ENCODE data around the gene ZNF638.

The ZNF638 gene

GRCh38 chr2:71358931-71359671 is 27.5 kb downstream of the ZNF638 start:
- no peak for TF ChIP-seq ZBTB7A (IDR thresholded peaks at IDR 0.05; ENCODE audit: low read depth)
- TF ChIP-seq RAD21 (IDR thresholded peaks at IDR 0.05; ENCODE audit: low read depth) = no peak
- no peak for TF ChIP-seq TEAD4 (IDR thresholded peaks at IDR 0.05)
- TF ChIP-seq CREB1 (IDR thresholded peaks at IDR 0.05; ENCODE audit: low read depth) = no peak
- TF ChIP-seq EGR1 (IDR thresholded peaks at IDR 0.05) = no peak
- TF ChIP-seq CEBPB (IDR thresholded peaks at IDR 0.05) = no peak

DNA sequence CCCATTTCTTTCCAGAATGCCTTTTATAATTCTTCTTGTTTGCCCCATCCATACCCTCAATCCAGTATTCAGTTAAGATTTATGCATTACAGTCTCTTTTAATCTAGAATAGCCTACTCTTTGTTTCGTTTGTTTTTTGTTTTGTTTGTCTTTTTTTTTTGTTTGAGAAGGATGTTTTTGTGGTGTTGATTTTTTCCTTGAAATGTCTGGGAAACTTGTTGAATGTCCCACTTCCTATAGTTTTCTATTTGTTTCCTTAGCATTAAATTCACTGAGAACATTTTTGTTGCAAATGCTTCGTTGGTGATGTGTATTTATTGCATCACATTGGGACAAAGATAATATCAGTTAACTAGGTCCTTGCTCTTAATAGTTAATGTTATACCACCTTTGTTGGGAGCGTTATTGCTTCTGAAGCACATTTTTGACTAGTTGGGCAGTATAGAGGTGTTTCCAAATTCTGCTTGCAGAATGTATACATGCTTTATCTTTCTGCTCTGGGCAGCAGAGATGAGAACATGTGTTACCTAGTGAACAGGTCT is 28.9 kb downstream of the ZNF638 start:
- no peak for TF ChIP-seq RAD21 (IDR thresholded peaks at IDR 0.05; ENCODE audit: low read depth)
- TF ChIP-seq TAF1 (IDR thresholded peaks at IDR 0.05; ENCODE audit: low read depth) = no peak
- TF ChIP-seq FOXM1 (IDR thresholded peaks at IDR 0.05; ENCODE audit: borderline replicate concordance, low read depth) = no peak
- no peak for TF ChIP-seq YY1 (IDR thresholded peaks at IDR 0.05; ENCODE audit: low read depth)
- TF ChIP-seq, protein P1, sequence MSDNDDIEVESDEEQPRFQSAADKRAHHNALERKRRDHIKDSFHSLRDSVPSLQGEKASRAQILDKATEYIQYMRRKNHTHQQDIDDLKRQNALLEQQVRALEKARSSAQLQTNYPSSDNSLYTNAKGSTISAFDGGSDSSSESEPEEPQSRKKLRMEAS (IDR thresholded peaks at IDR 0.05) = no peak
- no peak for TF ChIP-seq TCF12 (IDR thresholded peaks at IDR 0.05; ENCODE audit: low read depth)
- TF ChIP-seq EGR1 (IDR thresholded peaks at IDR 0.05) = no peak
- TF ChIP-seq TEAD4 (IDR thresholded peaks at IDR 0.05) = no peak
- TF ChIP-seq, protein P2, sequence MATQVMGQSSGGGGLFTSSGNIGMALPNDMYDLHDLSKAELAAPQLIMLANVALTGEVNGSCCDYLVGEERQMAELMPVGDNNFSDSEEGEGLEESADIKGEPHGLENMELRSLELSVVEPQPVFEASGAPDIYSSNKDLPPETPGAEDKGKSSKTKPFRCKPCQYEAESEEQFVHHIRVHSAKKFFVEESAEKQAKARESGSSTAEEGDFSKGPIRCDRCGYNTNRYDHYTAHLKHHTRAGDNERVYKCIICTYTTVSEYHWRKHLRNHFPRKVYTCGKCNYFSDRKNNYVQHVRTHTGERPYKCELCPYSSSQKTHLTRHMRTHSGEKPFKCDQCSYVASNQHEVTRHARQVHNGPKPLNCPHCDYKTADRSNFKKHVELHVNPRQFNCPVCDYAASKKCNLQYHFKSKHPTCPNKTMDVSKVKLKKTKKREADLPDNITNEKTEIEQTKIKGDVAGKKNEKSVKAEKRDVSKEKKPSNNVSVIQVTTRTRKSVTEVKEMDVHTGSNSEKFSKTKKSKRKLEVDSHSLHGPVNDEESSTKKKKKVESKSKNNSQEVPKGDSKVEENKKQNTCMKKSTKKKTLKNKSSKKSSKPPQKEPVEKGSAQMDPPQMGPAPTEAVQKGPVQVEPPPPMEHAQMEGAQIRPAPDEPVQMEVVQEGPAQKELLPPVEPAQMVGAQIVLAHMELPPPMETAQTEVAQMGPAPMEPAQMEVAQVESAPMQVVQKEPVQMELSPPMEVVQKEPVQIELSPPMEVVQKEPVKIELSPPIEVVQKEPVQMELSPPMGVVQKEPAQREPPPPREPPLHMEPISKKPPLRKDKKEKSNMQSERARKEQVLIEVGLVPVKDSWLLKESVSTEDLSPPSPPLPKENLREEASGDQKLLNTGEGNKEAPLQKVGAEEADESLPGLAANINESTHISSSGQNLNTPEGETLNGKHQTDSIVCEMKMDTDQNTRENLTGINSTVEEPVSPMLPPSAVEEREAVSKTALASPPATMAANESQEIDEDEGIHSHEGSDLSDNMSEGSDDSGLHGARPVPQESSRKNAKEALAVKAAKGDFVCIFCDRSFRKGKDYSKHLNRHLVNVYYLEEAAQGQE (IDR thresholded peaks at IDR 0.05; ENCODE audit: low read depth) = no peak
- TF ChIP-seq, protein P3, sequence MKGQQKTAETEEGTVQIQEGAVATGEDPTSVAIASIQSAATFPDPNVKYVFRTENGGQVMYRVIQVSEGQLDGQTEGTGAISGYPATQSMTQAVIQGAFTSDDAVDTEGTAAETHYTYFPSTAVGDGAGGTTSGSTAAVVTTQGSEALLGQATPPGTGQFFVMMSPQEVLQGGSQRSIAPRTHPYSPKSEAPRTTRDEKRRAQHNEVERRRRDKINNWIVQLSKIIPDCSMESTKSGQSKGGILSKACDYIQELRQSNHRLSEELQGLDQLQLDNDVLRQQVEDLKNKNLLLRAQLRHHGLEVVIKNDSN (IDR thresholded peaks at IDR 0.05) = no peak
- TF ChIP-seq CREB1 (IDR thresholded peaks at IDR 0.05; ENCODE audit: low read depth) = no peak
- TF ChIP-seq CEBPB (IDR thresholded peaks at IDR 0.05) = no peak
- TF ChIP-seq ZBTB7A (IDR thresholded peaks at IDR 0.05; ENCODE audit: low read depth) = no peak
- no peak for TF ChIP-seq NFIC (IDR thresholded peaks at IDR 0.05)
- TF ChIP-seq EP300 (IDR thresholded peaks at IDR 0.05; ENCODE audit: borderline replicate concordance) = no peak

DNA sequence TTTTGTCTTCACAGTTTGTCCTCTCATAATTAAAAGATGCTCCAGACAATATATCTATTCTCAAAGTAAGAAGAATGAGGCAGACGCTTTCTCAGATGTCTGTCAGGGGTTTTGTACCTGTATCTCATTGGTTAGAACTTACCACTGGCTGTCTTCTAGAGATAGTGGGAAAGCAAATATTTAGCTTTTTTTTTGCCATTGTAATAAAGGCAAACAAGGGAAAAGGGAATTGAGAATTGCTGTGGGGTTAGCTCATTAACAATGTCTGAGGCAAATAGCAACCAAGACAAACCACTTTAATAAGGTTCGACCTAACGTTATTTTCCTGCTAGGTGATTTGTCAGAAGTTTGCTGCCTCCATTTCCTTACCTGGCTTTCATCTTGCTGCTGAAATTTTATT is 30.0 kb downstream of the ZNF638 start:
- no peak for TF ChIP-seq NFIC (IDR thresholded peaks at IDR 0.05)
- TF ChIP-seq TEAD4 (IDR thresholded peaks at IDR 0.05) = no peak
- no peak for TF ChIP-seq EP300 (IDR thresholded peaks at IDR 0.05; ENCODE audit: borderline replicate concordance)
- no peak for TF ChIP-seq TCF12 (IDR thresholded peaks at IDR 0.05; ENCODE audit: low read depth)
- TF ChIP-seq CREB1 (IDR thresholded peaks at IDR 0.05; ENCODE audit: low read depth) = no peak
- TF ChIP-seq, protein P2 (IDR thresholded peaks at IDR 0.05; ENCODE audit: low read depth) = no peak
- no peak for TF ChIP-seq RAD21 (IDR thresholded peaks at IDR 0.05; ENCODE audit: low read depth)
- TF ChIP-seq, protein P3 (IDR thresholded peaks at IDR 0.05) = no peak

GRCh38 chr2:71362447-71362846 is 30.9 kb downstream of the ZNF638 start:
- TF ChIP-seq, protein P3 (IDR thresholded peaks at IDR 0.05) = no peak
- TF ChIP-seq CEBPB (IDR thresholded peaks at IDR 0.05) = no peak
- TF ChIP-seq YY1 (IDR thresholded peaks at IDR 0.05; ENCODE audit: low read depth) = no peak
- TF ChIP-seq EP300 (IDR thresholded peaks at IDR 0.05; ENCODE audit: borderline replicate concordance) = no peak
- TF ChIP-seq, protein P2 (IDR thresholded peaks at IDR 0.05; ENCODE audit: low read depth) = no peak
- TF ChIP-seq, protein P1 (IDR thresholded peaks at IDR 0.05) = no peak
- no peak for TF ChIP-seq TEAD4 (IDR thresholded peaks at IDR 0.05)
- no peak for TF ChIP-seq ZBTB7A (IDR thresholded peaks at IDR 0.05; ENCODE audit: low read depth)
- no peak for TF ChIP-seq FOXM1 (IDR thresholded peaks at IDR 0.05; ENCODE audit: borderline replicate concordance, low read depth)
- TF ChIP-seq CREB1 (IDR thresholded peaks at IDR 0.05; ENCODE audit: low read depth) = no peak
- TF ChIP-seq TCF12 (IDR thresholded peaks at IDR 0.05; ENCODE audit: low read depth) = no peak
- no peak for TF ChIP-seq EGR1 (IDR thresholded peaks at IDR 0.05)
- TF ChIP-seq RAD21 (IDR thresholded peaks at IDR 0.05; ENCODE audit: low read depth) = no peak
- no peak for TF ChIP-seq NFIC (IDR thresholded peaks at IDR 0.05)
- TF ChIP-seq TAF1 (IDR thresholded peaks at IDR 0.05; ENCODE audit: low read depth) = no peak
